ENCODE data around the gene PABPN1.
"Not testable (repeated sequence)": the region's sequence is repeated elsewhere in the genome, so short reads cannot be mapped to it uniquely, and the experiment has no call there.

- not testable (repeated sequence) for TF ChIP-seq CTCF, POLR2A (IDR thresholded peaks at IDR 0.05)
Observed at GRCh38 chr14:23277928-23278327, 43.3 kb upstream of the PABPN1 start.

Measured in uterus (tissue), 2 donors.